Astrocyte of the spinal cord (primary cell): ENCODE results near the gene CST9.

Source experiments
- DNase-seq: peaks from one replicate; pipeline ENCODE4 v3.0.0; 2011; ENCODE audit warnings: low read depth, low spot score
- H3K4me3 ChIP-seq: 2 replicates; pipeline ENCODE4 v1.5.1; 2011; ENCODE audit warnings: low read depth, mild to moderate bottlenecking, low read length, moderate library complexity
- in situ Hi-C: cut with HindIII; loops from 2 replicates; pipeline ENCODE4 v1.10.0; 2017; ENCODE audit warnings: low sequenced_read_pairs
- TF ChIP-seq, protein P1 (sequence below): IDR thresholded peaks from 2 replicates; pipeline ENCODE4 v1.5.1; 2012; ENCODE audit warnings: low read depth, mild to moderate bottlenecking, low read length, inconsistent platforms

Gene CST9, protein sequence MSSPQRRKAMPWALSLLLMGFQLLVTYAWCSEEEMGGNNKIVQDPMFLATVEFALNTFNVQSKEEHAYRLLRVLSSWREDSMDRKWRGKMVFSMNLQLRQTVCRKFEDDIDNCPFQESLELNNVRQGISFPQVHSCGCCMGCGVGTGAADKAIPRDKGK

DNA sequence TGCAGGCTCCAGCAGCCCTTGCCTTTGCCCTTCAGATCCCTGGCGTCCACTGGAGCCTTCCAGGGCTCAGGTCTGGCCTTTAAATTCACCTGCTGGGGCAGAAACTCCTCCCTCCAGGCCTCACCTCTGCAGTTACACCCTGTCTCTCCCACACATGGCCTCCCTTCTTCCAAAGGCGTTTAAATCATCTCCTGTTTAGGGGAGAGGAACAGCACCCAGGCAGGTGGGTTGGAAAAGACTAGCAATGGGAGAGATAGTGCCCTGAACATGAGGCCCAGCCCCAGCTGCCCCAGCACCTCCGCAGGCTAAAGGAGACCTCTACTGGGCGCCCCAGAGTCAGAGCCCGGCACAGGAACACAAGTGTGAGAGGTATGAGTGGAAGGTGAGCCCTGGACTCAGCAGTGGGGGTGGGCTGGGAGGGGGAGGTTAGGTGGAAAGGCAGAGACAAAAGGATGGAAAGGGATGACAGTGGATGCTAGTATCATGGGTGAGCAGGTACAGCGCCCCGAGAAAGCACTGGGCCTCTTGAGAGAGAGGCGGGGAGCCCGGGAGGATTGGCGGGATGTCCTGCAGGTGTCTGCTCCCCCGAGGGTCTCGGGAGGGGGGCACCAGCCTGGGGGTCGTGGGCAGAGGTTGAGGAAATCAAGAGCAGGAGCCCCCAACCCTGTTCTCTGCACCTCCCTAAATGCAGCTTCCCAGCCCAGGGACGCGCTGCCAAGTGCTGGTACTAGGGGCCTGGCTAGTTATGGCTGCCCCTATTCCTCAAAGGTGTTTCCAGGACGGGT, at the start of gene CST9:
TSS of gene CST9 (minus strand) at position 51 of the 785 bp plus-strand sequence. CDS start 53 bp downstream, outside the sequence.
- no peak within 1 kb of the TSS for H3K4me3 ChIP-seq
- in situ Hi-C loops, result no loop called here
- no peak for DNase-seq
- TF ChIP-seq, protein P1, sequence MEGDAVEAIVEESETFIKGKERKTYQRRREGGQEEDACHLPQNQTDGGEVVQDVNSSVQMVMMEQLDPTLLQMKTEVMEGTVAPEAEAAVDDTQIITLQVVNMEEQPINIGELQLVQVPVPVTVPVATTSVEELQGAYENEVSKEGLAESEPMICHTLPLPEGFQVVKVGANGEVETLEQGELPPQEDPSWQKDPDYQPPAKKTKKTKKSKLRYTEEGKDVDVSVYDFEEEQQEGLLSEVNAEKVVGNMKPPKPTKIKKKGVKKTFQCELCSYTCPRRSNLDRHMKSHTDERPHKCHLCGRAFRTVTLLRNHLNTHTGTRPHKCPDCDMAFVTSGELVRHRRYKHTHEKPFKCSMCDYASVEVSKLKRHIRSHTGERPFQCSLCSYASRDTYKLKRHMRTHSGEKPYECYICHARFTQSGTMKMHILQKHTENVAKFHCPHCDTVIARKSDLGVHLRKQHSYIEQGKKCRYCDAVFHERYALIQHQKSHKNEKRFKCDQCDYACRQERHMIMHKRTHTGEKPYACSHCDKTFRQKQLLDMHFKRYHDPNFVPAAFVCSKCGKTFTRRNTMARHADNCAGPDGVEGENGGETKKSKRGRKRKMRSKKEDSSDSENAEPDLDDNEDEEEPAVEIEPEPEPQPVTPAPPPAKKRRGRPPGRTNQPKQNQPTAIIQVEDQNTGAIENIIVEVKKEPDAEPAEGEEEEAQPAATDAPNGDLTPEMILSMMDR, result no peak

DNA sequence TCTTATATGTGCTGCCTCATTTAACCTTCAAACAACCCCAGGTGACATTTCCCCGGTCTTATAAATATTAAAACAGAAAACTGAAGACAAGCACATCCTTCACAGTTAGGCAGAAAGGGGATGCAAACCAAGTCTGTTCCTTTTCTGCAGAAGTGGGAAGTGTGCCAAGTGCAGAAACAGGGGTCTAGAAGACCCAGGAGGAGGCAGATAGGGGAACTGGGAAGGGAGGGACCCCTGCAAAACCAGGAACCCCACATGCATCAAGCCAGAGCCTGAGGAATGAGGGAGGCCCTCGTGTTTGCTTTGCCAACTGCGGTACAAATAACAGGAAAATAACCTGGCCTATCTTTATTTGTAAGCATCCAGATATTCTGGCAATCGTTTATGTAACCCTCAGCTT, 49.0 kb upstream of the CST9 start:
- TF ChIP-seq, protein P1, result no peak
- no peak for DNase-seq
- no peak overlapping the region for H3K4me3 ChIP-seq
- in situ Hi-C loops, result no loop called here

DNA sequence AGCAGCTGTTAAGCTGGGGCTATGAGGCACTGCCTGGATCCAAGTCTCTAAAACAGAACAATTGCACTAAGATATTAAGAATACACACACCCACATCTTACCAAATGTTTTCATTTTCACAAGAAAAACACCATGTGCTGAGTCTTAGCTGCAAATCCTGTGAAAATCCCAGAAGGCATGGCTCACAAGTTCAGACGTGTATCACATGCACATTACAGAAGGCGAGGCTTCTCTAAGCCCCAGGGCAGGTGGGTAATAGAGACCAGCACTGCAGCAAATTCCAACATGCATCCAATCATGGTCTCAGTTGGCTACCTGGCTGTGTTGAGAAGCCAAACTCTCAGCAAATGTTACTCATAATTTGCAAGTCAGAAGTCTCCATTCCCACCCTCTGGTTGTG, 48.3 kb upstream of the CST9 start:
- no peak for DNase-seq
- in situ Hi-C loops, result no loop called here
- TF ChIP-seq, protein P1, result no peak
- no peak overlapping the region for H3K4me3 ChIP-seq

DNA sequence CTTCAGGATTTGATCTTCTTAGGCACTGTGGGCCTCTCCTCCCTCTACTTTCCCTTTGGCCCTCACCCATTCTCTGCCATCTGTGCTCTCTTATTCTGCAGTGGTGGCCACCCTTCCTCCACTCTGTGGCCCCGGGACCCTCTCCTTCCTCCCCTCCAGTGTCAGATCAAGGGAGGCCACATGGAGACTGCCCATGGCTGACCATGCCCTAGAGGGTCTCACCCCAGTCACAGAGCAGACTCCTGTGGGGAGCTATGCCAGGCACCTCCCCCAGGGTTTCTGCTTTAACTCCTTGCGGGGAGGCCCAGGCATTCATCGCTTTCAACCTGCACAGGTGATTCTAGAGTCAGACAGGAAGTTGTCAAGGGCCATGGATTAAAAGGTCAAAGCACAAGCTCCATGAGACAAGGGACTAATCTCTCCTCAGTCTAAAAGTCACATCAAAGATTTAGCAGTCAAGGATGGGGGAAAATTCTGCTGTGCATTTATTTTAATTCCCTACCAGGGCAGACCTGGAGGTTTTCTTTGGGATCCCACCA, 47.8 kb upstream of the CST9 start:
- TF ChIP-seq, protein P1, result no peak
- in situ Hi-C loops, result no loop called here
- no peak for DNase-seq
- no peak overlapping the region for H3K4me3 ChIP-seq

DNA sequence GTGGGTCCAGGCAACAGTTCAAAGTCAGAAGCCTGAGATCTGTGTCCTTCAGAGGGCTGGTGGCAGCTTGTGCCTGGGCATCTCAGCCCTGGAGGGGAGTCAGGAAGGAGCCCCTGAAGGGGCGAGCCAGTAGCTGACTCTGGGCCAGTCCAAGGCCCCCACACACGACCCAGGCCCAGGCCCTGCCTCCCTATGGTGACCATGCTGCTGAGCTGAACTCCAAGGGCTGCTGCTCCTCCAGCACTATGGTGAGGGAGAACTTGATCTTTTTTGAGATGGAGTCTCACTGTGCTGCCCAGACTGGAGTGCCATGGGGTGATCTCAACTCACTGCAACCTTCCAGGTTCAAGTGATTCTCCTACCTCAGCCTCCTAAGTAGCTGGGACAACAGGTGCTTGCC, 47.2 kb upstream of the CST9 start:
- no peak for DNase-seq
- TF ChIP-seq, protein P1, result no peak
- H3K4me3 ChIP-seq, result no peak overlapping the region
- in situ Hi-C loops, result no loop called here

DNA sequence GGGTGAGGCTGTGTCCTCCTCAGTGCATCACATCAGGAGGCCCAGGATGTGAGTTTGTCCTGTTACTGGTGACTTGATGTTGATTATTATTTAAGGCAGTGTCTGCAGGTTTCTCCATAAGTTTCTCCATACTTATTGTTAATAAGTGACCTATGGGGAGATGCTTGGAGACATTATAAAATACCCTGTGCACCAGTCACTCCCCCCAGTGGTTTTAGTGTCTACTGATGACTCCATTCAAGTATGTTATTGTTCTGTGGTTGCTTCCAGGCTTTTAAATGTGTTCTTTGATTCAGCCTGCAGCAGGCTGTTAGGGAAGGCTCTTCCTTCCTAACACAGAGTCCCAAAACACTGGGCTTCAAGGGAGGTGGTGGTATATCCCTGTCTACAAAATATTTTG, 46.7 kb upstream of the CST9 start:
- TF ChIP-seq, protein P1, result no peak
- H3K4me3 ChIP-seq, result no peak overlapping the region
- peak; percentile 58 for DNase-seq
- in situ Hi-C loops, result no loop called here
